Skin epidermis (tissue), 12 donors: ENCODE measurements around the gene BLOC1S1.

Source experiments
- H3K27ac ChIP-seq, 21 experiments: fragments of 200-600 bp; sonication (generic) in 11 of 21; one replicate each; pipeline ENCODE4 v1.5.0; 2020; ENCODE audit warnings: mild to moderate bottlenecking in 3 of 21, inconsistent platforms in 2 of 21, moderate library complexity in 2 of 21
- H3K4me3 ChIP-seq, 7 experiments: fragments of 200-600 bp; sonication (generic) in 2 of 7; one replicate each; pipeline ENCODE4 v1.5.0; 2020; ENCODE audit warnings: inconsistent platforms in 2 of 7, mild to moderate bottlenecking in 2 of 7, moderate library complexity in 1 of 7

The BLOC1S1 gene

GRCh38 chr12:55707219-55707671 is 8.6 kb upstream of the BLOC1S1 start:
- Histone ChIP-seq H3K4me3 (peak overlapping the region; percentile 23 to 55 (median 37)), H3K27ac (peak overlapping the region in 7 of 21 experiments; percentile 5 to 60 (median 46))

- Histone ChIP-seq H3K27ac (peak within 1 kb of the TSS in 10 of 21 experiments; percentile 3 to 62 (median 44)), H3K4me3 (peak within 1 kb of the TSS; percentile 23 to 55 (median 37))
Measured at GRCh38 chr12:55707841-55708694, 7.8 kb upstream of the BLOC1S1 start, which contains the start of gene ITGA7. Gene ITGA7, minus strand, starts transcription at chr12:55707904. Its CDS starts 222 bp downstream, at chr12:55707682.

- H3K27ac ChIP-seq = peak overlapping the region in 3 of 21 experiments; percentile 42 to 62 (median 54)
- no peak overlapping the region for H3K4me3 ChIP-seq
Measured at GRCh38 chr12:55708695-55709233, 7.1 kb upstream of the BLOC1S1 start.

- peak overlapping the region in 3 of 21 experiments; percentile 8 to 41 (median 36) for H3K27ac ChIP-seq
- peak overlapping the region in 1 of 7 experiments; percentile 2 for H3K4me3 ChIP-seq
Measured at GRCh38 chr12:55711786-55712553, 3.9 kb upstream of the BLOC1S1 start.

- H3K4me3 ChIP-seq = no peak overlapping the region
- peak overlapping the region in 2 of 21 experiments; percentile 16 to 20 for H3K27ac ChIP-seq
Measured at GRCh38 chr12:55712700-55713415, 3.0 kb upstream of the BLOC1S1 start.

GRCh38 chr12:55713721-55714120 is 2.1 kb upstream of the BLOC1S1 start:
- no peak overlapping the region for H3K27ac ChIP-seq

GRCh38 chr12:55715169-55715764 is 579 bp upstream of the BLOC1S1 start:
- Histone ChIP-seq H3K27ac (peak overlapping the region in 19 of 21 experiments; percentile 77 to 96 (median 92)), H3K4me3 (peak overlapping the region in 6 of 7 experiments; percentile 53 to 81 (median 69))

More at GRCh38 chr12:55713721-55714120, 2.1 kb upstream of the BLOC1S1 start:
- no peak overlapping the region for H3K4me3 ChIP-seq

GRCh38 chr12:55716582-55716957 is 724 bp downstream of the BLOC1S1 start:
- peak overlapping the region; percentile 53 to 81 (median 67) for H3K4me3 ChIP-seq
- H3K27ac ChIP-seq = peak overlapping the region; percentile 66 to 96 (median 91)

- Histone ChIP-seq H3K27ac (peak overlapping the region in 19 of 21 experiments; percentile 77 to 96 (median 92)), H3K4me3 (peak overlapping the region in 6 of 7 experiments; percentile 53 to 81 (median 69))
Measured at GRCh38 chr12:55717011-55718007, 1.5 kb downstream of the BLOC1S1 start.

- Histone ChIP-seq H3K4me3 (no peak overlapping the region), H3K27ac (peak overlapping the region in 17 of 21 experiments; percentile 24 to 96 (median 88))
Measured at GRCh38 chr12:55718015-55718414, 2.2 kb downstream of the BLOC1S1 start.

- H3K27ac ChIP-seq = peak overlapping the region in 17 of 21 experiments; percentile 35 to 95 (median 86)
- H3K4me3 ChIP-seq = no peak overlapping the region
Measured at GRCh38 chr12:55718624-55719275, 2.9 kb downstream of the BLOC1S1 start.

GRCh38 chr12:55719371-55719770 is 3.5 kb downstream of the BLOC1S1 start:
- no peak overlapping the region for H3K4me3 ChIP-seq
- peak overlapping the region in 16 of 21 experiments; percentile 4 to 95 (median 68) for H3K27ac ChIP-seq

- H3K4me3 ChIP-seq = peak within 1 kb of the TSS in 1 of 7 experiments; percentile 1
- H3K27ac ChIP-seq = peak within 1 kb of the TSS in 20 of 21 experiments; percentile 5 to 95 (median 61)
Measured at GRCh38 chr12:55720071-55720564, 4.3 kb downstream of the BLOC1S1 start, which contains the start of gene RDH5. Gene RDH5, plus strand, starts transcription at chr12:55720393. Its CDS starts 792 bp downstream, at chr12:55721185.

GRCh38 chr12:55720894-55721444 is 5.1 kb downstream of the BLOC1S1 start:
- peak overlapping the region in 17 of 21 experiments; percentile 2 to 91 (median 37) for H3K27ac ChIP-seq
- H3K4me3 ChIP-seq = peak overlapping the region in 1 of 7 experiments; percentile 1

- Histone ChIP-seq H3K27ac (peak overlapping the region in 15 of 21 experiments; percentile 1 to 86 (median 42)), H3K4me3 (peak overlapping the region in 1 of 7 experiments; percentile 1)
Measured at GRCh38 chr12:55721601-55722213, 5.9 kb downstream of the BLOC1S1 start.

GRCh38 chr12:55722948-55723347 is 7.1 kb downstream of the BLOC1S1 start:
- no peak overlapping the region for H3K27ac ChIP-seq
- H3K4me3 ChIP-seq = no peak overlapping the region
